ENCODE measurements around the gene TTF1.

DNA sequence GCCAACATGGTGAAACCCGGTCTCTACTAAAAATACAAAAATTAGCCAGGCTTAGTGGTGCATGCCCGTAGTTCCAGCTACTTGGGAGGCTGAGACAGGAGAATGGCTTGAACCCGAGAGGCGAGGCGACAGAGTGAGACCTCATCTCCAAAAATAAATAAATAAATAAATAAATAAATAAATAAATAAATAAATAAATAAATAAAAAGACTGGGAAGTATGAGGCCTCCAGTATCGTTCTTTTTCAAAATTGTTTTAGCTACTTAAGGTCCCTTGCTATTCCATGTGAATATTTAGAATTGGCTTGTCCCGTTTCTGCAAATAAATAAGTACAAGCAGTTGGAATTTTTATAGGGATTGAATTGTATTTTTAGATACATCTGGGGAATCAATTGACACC, 48.9 kb downstream of the TTF1 start:
- TF ChIP-seq SP1 (IDR thresholded peaks at IDR 0.05) = no peak
- no peak for TF ChIP-seq FOXM1 (IDR thresholded peaks at IDR 0.05; ENCODE audit: borderline replicate concordance)
- no peak for TF ChIP-seq ARNT (IDR thresholded peaks at IDR 0.05)
- TF ChIP-seq FOXA1 (IDR thresholded peaks at IDR 0.05) = no peak
- no peak for TF ChIP-seq LEF1 (IDR thresholded peaks at IDR 0.05; ENCODE audit: borderline replicate concordance)
- TF ChIP-seq TARDBP (IDR thresholded peaks at IDR 0.05) = no peak
- TF ChIP-seq, protein P1, sequence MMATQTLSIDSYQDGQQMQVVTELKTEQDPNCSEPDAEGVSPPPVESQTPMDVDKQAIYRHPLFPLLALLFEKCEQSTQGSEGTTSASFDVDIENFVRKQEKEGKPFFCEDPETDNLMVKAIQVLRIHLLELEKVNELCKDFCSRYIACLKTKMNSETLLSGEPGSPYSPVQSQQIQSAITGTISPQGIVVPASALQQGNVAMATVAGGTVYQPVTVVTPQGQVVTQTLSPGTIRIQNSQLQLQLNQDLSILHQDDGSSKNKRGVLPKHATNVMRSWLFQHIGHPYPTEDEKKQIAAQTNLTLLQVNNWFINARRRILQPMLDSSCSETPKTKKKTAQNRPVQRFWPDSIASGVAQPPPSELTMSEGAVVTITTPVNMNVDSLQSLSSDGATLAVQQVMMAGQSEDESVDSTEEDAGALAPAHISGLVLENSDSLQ (IDR thresholded peaks at IDR 0.05) = no peak
- no peak for TF ChIP-seq ELF4 (IDR thresholded peaks at IDR 0.05)
- TF ChIP-seq L3MBTL2 (conservative IDR thresholded peaks at IDR 0.05) = no peak
- TF ChIP-seq NFRKB (IDR thresholded peaks at IDR 0.05) = no peak
- TF ChIP-seq HDGF (IDR thresholded peaks at IDR 0.05; ENCODE audit: borderline replicate concordance) = no peak
- TF ChIP-seq SUZ12 (IDR thresholded peaks at IDR 0.05) = no peak
- TF ChIP-seq BHLHE40 (IDR thresholded peaks at IDR 0.05; ENCODE audit: borderline replicate concordance) = no peak
- no peak for TF ChIP-seq ZNF384 (IDR thresholded peaks at IDR 0.05)

Data from HEK293T (cell line).